IMR-90 (cell line): ENCODE measurements around the gene NUFIP2. TPM values are rescaled to one million over a fixed set of nuclear protein-coding genes. Genes with fewer than 3 reads are reported as not detected.

Experiments
- ATAC-seq: fragments of 200-7000 bp; cut with Tn5 transposase; 2 replicates; pipeline ENCODE4 v1.9.1; 2020; ENCODE audit warnings: low read depth, mild to moderate bottlenecking, moderate library complexity
- BruUV-seq: library from RNA; stranded (reverse); fragments of 400-500 nt; replicated peaks from 2 replicates; lab custom pipeline; 2021; lab: Mats Ljungman, UMichigan
- CTCF ChIA-PET: fragments of 300-600 bp; formaldehyde crosslinking; extraction: SDS; loops from one replicate; lab custom pipeline; 2021; ENCODE audit warnings: antibody characterized with exemption; lab: Yijun Ruan, JAX
- POLR2A ChIA-PET: fragments of 300-600 bp; sonication (Branson Sonifier 250); formaldehyde crosslinking; loops from one replicate; lab custom pipeline; 2022; ENCODE audit warnings: antibody characterized with exemption; ENCODE audit not compliant: unreplicated experiment; lab: Charles Lee
- DNase-seq: peaks from one replicate; pipeline ENCODE4 v3.0.0; 2013
- H2AFZ ChIP-seq: replicated peaks from 2 replicates; pipeline ENCODE3; 2013; ENCODE audit warnings: low read length, mild to moderate bottlenecking; ENCODE audit not compliant: poor library complexity
- H2AK5ac ChIP-seq: 2 replicates; pipeline ENCODE4 v1.6.1; 2013; ENCODE audit warnings: low read depth, low read length, inconsistent platforms
- H2AK9ac ChIP-seq: replicated peaks from 2 replicates; pipeline ENCODE3; 2013; ENCODE audit warnings: mild to moderate bottlenecking, low read depth, low read length, moderate library complexity; ENCODE audit not compliant: poor library complexity
- H2BK120ac ChIP-seq: 2 replicates; pipeline ENCODE4 v1.6.1; 2013; ENCODE audit warnings: low read depth, low read length, inconsistent platforms
- H2BK15ac ChIP-seq: 3 replicates; pipeline ENCODE4 v1.6.1; 2013; ENCODE audit warnings: low read depth, low read length, inconsistent platforms
- H2BK20ac ChIP-seq: 2 replicates; pipeline ENCODE4 v1.6.1; 2013; ENCODE audit warnings: low read depth, mild to moderate bottlenecking, inconsistent platforms, low read length, moderate library complexity
- H2BK5ac ChIP-seq: 2 replicates; pipeline ENCODE4 v1.6.1; 2013; ENCODE audit warnings: mild to moderate bottlenecking, low read depth, low read length, inconsistent platforms; ENCODE audit not compliant: poor library complexity, severe bottlenecking
- H3K14ac ChIP-seq: replicated peaks from 2 replicates; pipeline ENCODE4 v1.6.1; 2013; ENCODE audit warnings: low read depth, low read length, inconsistent platforms
- H3K18ac ChIP-seq: 2 replicates; pipeline ENCODE4 v1.6.1; 2013; ENCODE audit warnings: low read depth, low read length, control low read depth
- H3K23ac ChIP-seq: 2 replicates; pipeline ENCODE4 v1.6.1; 2013; ENCODE audit warnings: low read depth, low read length, inconsistent platforms
- H3K27ac ChIP-seq: 2 replicates; pipeline ENCODE4 v1.5.1; 2013; ENCODE audit warnings: mild to moderate bottlenecking, control low read depth, low read length; ENCODE audit not compliant: insufficient read depth
- H3K27me3 ChIP-seq: 2 replicates; pipeline ENCODE4 v1.6.1; 2013; ENCODE audit warnings: low read length; ENCODE audit not compliant: control insufficient read depth, insufficient read depth
- H3K36me3 ChIP-seq: 2 replicates; pipeline ENCODE4 v1.6.1; 2013; ENCODE audit warnings: low read length, mixed read lengths; ENCODE audit not compliant: control insufficient read depth, insufficient read depth
- H3K4ac ChIP-seq: 2 replicates; pipeline ENCODE4 v1.6.1; 2013; ENCODE audit warnings: low read depth, low read length, inconsistent platforms
- H3K4me1 ChIP-seq: 2 replicates; pipeline ENCODE4 v1.6.1; 2013; ENCODE audit warnings: low read length, mixed read lengths; ENCODE audit not compliant: control insufficient read depth, insufficient read depth
- H3K4me2 ChIP-seq: 2 replicates; pipeline ENCODE4 v1.6.1; 2013; ENCODE audit warnings: low read depth, mild to moderate bottlenecking, control low read depth, low read length, moderate library complexity
- H3K4me3 ChIP-seq: 2 replicates; pipeline ENCODE4 v1.5.1; 2013; ENCODE audit warnings: low read depth, mild to moderate bottlenecking, control low read depth, low read length, moderate library complexity; ENCODE audit not compliant: insufficient read depth
- H3K56ac ChIP-seq: 2 replicates; pipeline ENCODE4 v1.6.1; 2013; ENCODE audit warnings: low read length, inconsistent platforms; ENCODE audit not compliant: insufficient read depth; ENCODE audit errors: extremely low read depth
- H3K79me1 ChIP-seq, 2 experiments: 2 replicates each; pipeline ENCODE4 v1.6.1; 2013; ENCODE audit warnings: low read length in 2 of 2, inconsistent platforms in 1 of 2, low read depth in 1 of 2
- H3K9ac ChIP-seq: 2 replicates; pipeline ENCODE4 v1.6.1; 2013; ENCODE audit warnings: low read depth, low read length, control low read depth
- H3K9me1 ChIP-seq: 2 replicates; pipeline ENCODE4 v1.6.1; 2013; ENCODE audit warnings: low read length, inconsistent platforms; ENCODE audit not compliant: insufficient read depth
- H3K9me3 ChIP-seq: 2 replicates; pipeline ENCODE4 v1.6.1; 2013; ENCODE audit warnings: low read length; ENCODE audit not compliant: control insufficient read depth, insufficient read depth
- H4K20me1 ChIP-seq: 2 replicates; pipeline ENCODE4 v1.6.1; 2013; ENCODE audit warnings: low read length, inconsistent platforms; ENCODE audit not compliant: insufficient read depth
- H4K5ac ChIP-seq: 2 replicates; pipeline ENCODE4 v1.6.1; 2013; ENCODE audit warnings: mild to moderate bottlenecking, low read depth, low read length, control low read depth
- H4K8ac ChIP-seq, 2 experiments: 2 replicates each; pipeline ENCODE4 v1.6.1; 2013; ENCODE audit warnings: low read depth in 2 of 2, low read length in 2 of 2, control low read depth in 1 of 2, inconsistent platforms in 1 of 2
- H4K91ac ChIP-seq: 2 replicates; pipeline ENCODE4 v1.6.1; 2013; ENCODE audit warnings: low read depth, low read length, inconsistent platforms; ENCODE audit not compliant: insufficient read depth
- CEBPB ChIP-seq: IDR thresholded peaks from 2 replicates; pipeline ENCODE4 v1.6.1; 2012; ENCODE audit warnings: low read depth, low read length, improper control_type of control experiment
- CHD1 ChIP-seq: IDR thresholded peaks from 2 replicates; pipeline ENCODE4 v1.6.1; 2012; ENCODE audit warnings: low read depth, low read length, improper control_type of control experiment
- CTCF ChIP-seq: conservative IDR thresholded peaks from 2 replicates; pipeline ENCODE4 v1.5.1; 2012; ENCODE audit warnings: mild to moderate bottlenecking, low read depth, low read length, improper control_type of control experiment
- ELK1 ChIP-seq: fragments of 150-350 bp; IDR thresholded peaks from 2 replicates; pipeline ENCODE4 v1.6.1; 2016; ENCODE audit warnings: low read depth, mild to moderate bottlenecking, low read length, moderate library complexity, borderline replicate concordance
- FOS ChIP-seq: fragments of 150-350 bp; IDR thresholded peaks from 2 replicates; pipeline ENCODE4 v1.6.1; 2016; ENCODE audit warnings: low read depth, low read length
- MAFK ChIP-seq: IDR thresholded peaks from 2 replicates; pipeline ENCODE4 v1.6.1; 2012; ENCODE audit warnings: low read depth, low read length, improper control_type of control experiment
- MAZ ChIP-seq: IDR thresholded peaks from 2 replicates; pipeline ENCODE4 v1.6.1; 2012; ENCODE audit warnings: low read depth, mild to moderate bottlenecking, low read length, improper control_type of control experiment, moderate library complexity, borderline replicate concordance
- POLR2A ChIP-seq: IDR thresholded peaks from 2 replicates; pipeline ENCODE4 v1.6.1; 2012; ENCODE audit warnings: mild to moderate bottlenecking, low read depth, low read length
- SMC3 ChIP-seq: fragments of 150-350 bp; IDR thresholded peaks from 2 replicates; pipeline ENCODE4 v1.6.1; 2016; ENCODE audit warnings: low read depth, mild to moderate bottlenecking, antibody characterized with exemption, low read length, moderate library complexity
- WGBS, 2 experiments: methylation state at CpG; one replicate each; pipeline versions ENCODE4 v1.1.5 to v1.1.7; 2013; ENCODE audit warnings: missing lambda C conversion rate in 2 of 2; ENCODE audit not compliant: insufficient read length in 1 of 2; ENCODE audit errors: extremely low coverage in 2 of 2; 5-methylcytosine and 5-hydroxymethylcytosine counted together
- dilution Hi-C: fragments of 300-500 bp; cut with HindIII; formaldehyde crosslinking; loops from one replicate; pipeline ENCODE4 v1.14.3; 2018; ENCODE audit warnings: low sequenced_read_pairs; ENCODE audit not compliant: unreplicated experiment
- in situ Hi-C: fragments of 300-500 bp; cut with MboI; formaldehyde crosslinking; loops from 3 replicates; pipeline ENCODE4 v1.14.3; 2019; ENCODE audit warnings: low sequenced_read_pairs, inconsistent platforms, mixed read lengths
- intact Hi-C: fragments of 100-400 bp; cut with micrococcal nuclease; formaldehyde crosslinking; loops from 2 replicates; pipeline ENCODE4 v1.10.0; 2022
- polyA plus RNA-seq, 3 experiments: library from polyadenylated mRNA; depleted of rRNA; stranded (reverse); fragments of >200 nt; gene quantifications; 2 replicates each; pipeline ENCODE4 v1.2.3, GENCODE V29; 2012; ENCODE audit warnings: low replicate concordance in 1 of 3
- total RNA-seq: library from RNA; depleted of rRNA; stranded (reverse); fragments of >200 nt; gene quantifications from 2 replicates; pipeline ENCODE4 v1.2.3, GENCODE V29; 2012

The NUFIP2 gene
- total and polyA plus RNA-seq, 2 of the 4 experiments (the other 2 are of a cell fraction) = 8.9 to 25.6 TPM

- no peak overlapping the region for H3K4ac ChIP-seq
- BruUV-seq = no TSS peak
- ATAC-seq (no peak), DNase-seq (no peak)
- H2AK5ac ChIP-seq = no peak overlapping the region
- H3K18ac ChIP-seq = no peak overlapping the region
- no peak overlapping the region for H2AK9ac ChIP-seq
- WGBS, 2 experiments = 7% methylated on average over 1 of the region's 1 CpG; no CpG with 5 or more reads in 1 of the 2 experiments
- no peak overlapping the region for H2BK120ac ChIP-seq
- H3K9me3 ChIP-seq = no peaks in the 10 kb centered on the region
- no peak overlapping the region for H2AFZ ChIP-seq
- TF ChIP-seq MAZ (no peak), MAFK (no peak), FOS (no peak), POLR2A (no peak), CTCF (no peak), CHD1 (no peak), ELK1 (no peak), CEBPB (no peak), SMC3 (no peak)
- POLR2A ChIA-PET = no interaction called here
- H3K27me3 ChIP-seq = peaks cover 9% of the 10 kb centered on the region
- no peak overlapping the region for H4K91ac ChIP-seq
- no peak overlapping the region for H4K5ac ChIP-seq
- no peaks in the 10 kb centered on the region for H3K4me1 ChIP-seq
- no peak overlapping the region for H3K23ac ChIP-seq
- no peaks in the 10 kb centered on the region for H3K9me1 ChIP-seq
- H3K56ac ChIP-seq = no peak overlapping the region
- H3K9ac ChIP-seq = no peak overlapping the region
- intact Hi-C loops = no loop called here
- no peaks in the 10 kb centered on the region for H4K20me1 ChIP-seq
- no peak overlapping the region for H3K4me2 ChIP-seq
- no peaks in the 10 kb centered on the region for H3K79me1 ChIP-seq
- H2BK5ac ChIP-seq = no peak overlapping the region
- CTCF ChIA-PET = no interaction called here
- in situ Hi-C loops = loop anchor here (25.0 kb wide), 1 partner anchor 731 kb away; no protein-coding TSS in a partner anchor
- dilution Hi-C loops = no loop called here
- no peak overlapping the region for H4K8ac ChIP-seq
- no peak overlapping the region for H2BK15ac ChIP-seq
- H3K36me3 ChIP-seq = no peaks in the 10 kb centered on the region
- no peak overlapping the region for H2BK20ac ChIP-seq
- no peak overlapping the region for H3K27ac ChIP-seq
- H3K14ac ChIP-seq = no peak overlapping the region
- no peak overlapping the region for H3K4me3 ChIP-seq
Observed at GRCh38 chr17:29331708-29332085, 37.7 kb upstream of the NUFIP2 start.
